Measurements from ENCODE around the gene PRKCB.

PRKCB gene

GRCh38 chr16:24052329-24053098, 216.7 kb downstream of the PRKCB start:
- no peak for TF ChIP-seq CTCF (IDR thresholded peaks at IDR 0.05; ENCODE audit: borderline replicate concordance, control extremely low read depth, extremely low read depth, insufficient read depth, missing control alignments)
- DNase-seq (ENCODE audit: low spot score), result no peak
- in situ Hi-C loops (cut with MboI; ENCODE audit: low sequenced_read_pairs, unreplicated experiment), result no loop called here

- DNase-seq (ENCODE audit: low spot score), result no peak
- no peak for TF ChIP-seq CTCF (IDR thresholded peaks at IDR 0.05; ENCODE audit: borderline replicate concordance, control extremely low read depth, extremely low read depth, insufficient read depth, missing control alignments)
- in situ Hi-C loops (cut with MboI; ENCODE audit: low sequenced_read_pairs, unreplicated experiment), result no loop called here
These were observed 217.5 kb downstream of the PRKCB start for GRCh38 chr16:24053099-24053946.

- no peak for DNase-seq (ENCODE audit: low spot score)
- in situ Hi-C loops (cut with MboI; ENCODE audit: low sequenced_read_pairs, unreplicated experiment), result no loop called here
- TF ChIP-seq CTCF (IDR thresholded peaks at IDR 0.05; ENCODE audit: borderline replicate concordance, control extremely low read depth, extremely low read depth, insufficient read depth, missing control alignments), result no peak
These were observed 219.1 kb downstream of the PRKCB start for GRCh38 chr16:24054741-24055491.

GRCh38 chr16:24062270-24062817, 226.6 kb downstream of the PRKCB start:
- no peak for DNase-seq (ENCODE audit: low spot score)
- in situ Hi-C loops (cut with MboI; ENCODE audit: low sequenced_read_pairs, unreplicated experiment), result no loop called here
- no peak for TF ChIP-seq CTCF (IDR thresholded peaks at IDR 0.05; ENCODE audit: borderline replicate concordance, control extremely low read depth, extremely low read depth, insufficient read depth, missing control alignments)

GRCh38 chr16:24069036-24069590, 233.3 kb downstream of the PRKCB start:
- TF ChIP-seq CTCF (IDR thresholded peaks at IDR 0.05; ENCODE audit: borderline replicate concordance, control extremely low read depth, extremely low read depth, insufficient read depth, missing control alignments), result no peak
- in situ Hi-C loops (cut with MboI; ENCODE audit: low sequenced_read_pairs, unreplicated experiment), result no loop called here
- no peak for DNase-seq (ENCODE audit: low spot score)

GRCh38 chr16:24070851-24071250, 235.1 kb downstream of the PRKCB start:
- in situ Hi-C loops (cut with MboI; ENCODE audit: low sequenced_read_pairs, unreplicated experiment), result no loop called here
- peak; percentile 64 for DNase-seq (ENCODE audit: low spot score)
- peak; percentile 59 for TF ChIP-seq CTCF (IDR thresholded peaks at IDR 0.05; ENCODE audit: borderline replicate concordance, control extremely low read depth, extremely low read depth, insufficient read depth, missing control alignments)
